GM12878 (cell line): ENCODE data around the gene FBLIM1. TPM values are rescaled to one million over a fixed set of nuclear protein-coding genes. Genes with fewer than 3 reads are reported as not detected.

ENCODE experiments used
- ZNF24 ChIP-seq: fragments of 450-650 bp; IDR thresholded peaks from 2 replicates; pipeline ENCODE4 v1.6.1; 2017; ENCODE audit warnings: antibody characterized with exemption, mild to moderate bottlenecking
- polyA plus RNA-seq, 11 experiments: library from polyadenylated mRNA; depleted of rRNA in 4 of 11; unstranded in 6 of 11; stranded (reverse) in 5 of 11; fragments of >200 nt; fragmentation: Nextera tagmentation in 4 of 11; fragmentation: Illumina TruSeq in 1 of 11; extraction: Ambion mirVana in 4 of 11; extraction: Trizol in 1 of 11; gene quantifications; 1 replicate in 1 of 11; 2 replicates in 10 of 11; pipeline versions ENCODE4 v1.2.1 to v1.2.3, GENCODE V29; 2011 to 2016; ENCODE audit warnings: inconsistent platforms in 2 of 11, missing spikeins in 2 of 11, low read depth in 1 of 11
- total RNA-seq, 4 experiments: library from RNA; depleted of rRNA in 3 of 4; stranded (reverse); fragments of >200 nt in 3 of 4; fragmentation: Illumina TruSeq in 1 of 4; extraction: Trizol in 1 of 4; gene quantifications; 2 replicates each; pipeline versions ENCODE4 v1.2.1 to v1.2.3, GENCODE V29; 2013 to 2021
- TF ChIP-seq, protein P1 (sequence below): IDR thresholded peaks from 2 replicates; pipeline ENCODE4 v1.6.1; 2011; ENCODE audit warnings: mild to moderate bottlenecking, low read depth, low read length, moderate library complexity; ENCODE audit not compliant: insufficient replicate concordance
- TF ChIP-seq, protein P2 (sequence below): fragments of 450-650 bp; conservative IDR thresholded peaks from 2 replicates; pipeline ENCODE4 v1.6.1; 2017; ENCODE audit warnings: mild to moderate bottlenecking, moderate library complexity
- TF ChIP-seq, protein P3 (sequence below): IDR thresholded peaks from 2 replicates; pipeline ENCODE4 v1.6.1; 2011; ENCODE audit warnings: low read depth, mild to moderate bottlenecking, low read length, moderate library complexity, borderline replicate concordance; ENCODE audit errors: extremely low read depth
- TF ChIP-seq, protein P4 (sequence below): fragments of 450-650 bp; IDR thresholded peaks from 2 replicates; pipeline ENCODE4 v1.6.1; 2017; ENCODE audit warnings: low read depth, mild to moderate bottlenecking, moderate library complexity

Gene FBLIM1
- total and polyA plus RNA-seq, 10 of the 15 experiments (the other 5 are each of a cell fraction or from before 2014, with no cell fraction given): 0.03 to 0.13 TPM; not detected in 8

DNA sequence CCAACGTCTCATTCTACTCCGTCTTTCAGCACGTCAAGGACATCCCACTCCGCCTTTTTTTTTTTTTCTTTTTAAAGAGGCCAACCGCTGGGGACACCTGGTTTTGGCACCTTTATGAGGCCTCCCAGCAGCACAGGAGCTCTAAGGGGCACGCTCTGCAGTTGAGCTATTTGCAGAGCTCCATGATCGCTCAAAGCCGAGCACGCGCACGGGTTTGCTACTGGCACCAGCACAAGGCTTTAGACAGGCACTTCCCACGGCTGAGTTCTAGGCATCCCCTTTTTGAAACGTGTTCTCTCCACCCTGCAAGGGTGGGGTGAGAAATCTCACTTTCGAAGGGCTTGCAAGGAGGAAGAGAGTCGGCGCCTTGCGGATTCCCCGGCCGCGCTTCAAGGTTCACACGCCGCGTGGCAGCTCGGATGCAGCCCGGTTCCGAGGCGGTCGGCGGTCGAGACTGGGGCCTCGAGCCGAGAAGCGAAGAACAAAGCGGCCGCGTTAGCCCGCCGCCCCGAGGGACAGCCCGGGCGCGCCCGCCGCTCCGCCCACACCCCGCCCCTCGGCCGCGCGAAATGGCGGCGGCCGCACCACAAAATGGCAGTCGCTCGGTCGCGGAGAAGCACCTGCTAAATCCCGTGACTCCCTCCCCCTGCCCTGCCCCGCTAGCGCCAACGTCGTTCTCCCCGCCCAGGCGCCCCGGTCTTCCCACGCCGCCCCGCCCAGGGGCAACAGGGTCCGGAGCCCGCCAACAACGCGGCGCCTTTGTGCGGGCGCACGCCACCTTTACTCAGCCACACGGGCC lies 76.0 kb downstream of the FBLIM1 start (continued):
- TF ChIP-seq, protein P1, sequence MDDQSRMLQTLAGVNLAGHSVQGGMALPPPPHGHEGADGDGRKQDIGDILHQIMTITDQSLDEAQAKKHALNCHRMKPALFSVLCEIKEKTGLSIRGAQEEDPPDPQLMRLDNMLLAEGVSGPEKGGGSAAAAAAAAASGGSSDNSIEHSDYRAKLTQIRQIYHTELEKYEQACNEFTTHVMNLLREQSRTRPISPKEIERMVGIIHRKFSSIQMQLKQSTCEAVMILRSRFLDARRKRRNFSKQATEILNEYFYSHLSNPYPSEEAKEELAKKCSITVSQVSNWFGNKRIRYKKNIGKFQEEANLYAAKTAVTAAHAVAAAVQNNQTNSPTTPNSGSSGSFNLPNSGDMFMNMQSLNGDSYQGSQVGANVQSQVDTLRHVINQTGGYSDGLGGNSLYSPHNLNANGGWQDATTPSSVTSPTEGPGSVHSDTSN: no peak
- TF ChIP-seq, protein P2, sequence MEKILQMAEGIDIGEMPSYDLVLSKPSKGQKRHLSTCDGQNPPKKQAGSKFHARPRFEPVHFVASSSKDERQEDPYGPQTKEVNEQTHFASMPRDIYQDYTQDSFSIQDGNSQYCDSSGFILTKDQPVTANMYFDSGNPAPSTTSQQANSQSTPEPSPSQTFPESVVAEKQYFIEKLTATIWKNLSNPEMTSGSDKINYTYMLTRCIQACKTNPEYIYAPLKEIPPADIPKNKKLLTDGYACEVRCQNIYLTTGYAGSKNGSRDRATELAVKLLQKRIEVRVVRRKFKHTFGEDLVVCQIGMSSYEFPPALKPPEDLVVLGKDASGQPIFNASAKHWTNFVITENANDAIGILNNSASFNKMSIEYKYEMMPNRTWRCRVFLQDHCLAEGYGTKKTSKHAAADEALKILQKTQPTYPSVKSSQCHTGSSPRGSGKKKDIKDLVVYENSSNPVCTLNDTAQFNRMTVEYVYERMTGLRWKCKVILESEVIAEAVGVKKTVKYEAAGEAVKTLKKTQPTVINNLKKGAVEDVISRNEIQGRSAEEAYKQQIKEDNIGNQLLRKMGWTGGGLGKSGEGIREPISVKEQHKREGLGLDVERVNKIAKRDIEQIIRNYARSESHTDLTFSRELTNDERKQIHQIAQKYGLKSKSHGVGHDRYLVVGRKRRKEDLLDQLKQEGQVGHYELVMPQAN: peak; percentile 62; the same call in 1 of the 2 replicates
- TF ChIP-seq ZNF24: peak; percentile 73; the same call in 1 of the 2 replicates
- TF ChIP-seq, protein P3, sequence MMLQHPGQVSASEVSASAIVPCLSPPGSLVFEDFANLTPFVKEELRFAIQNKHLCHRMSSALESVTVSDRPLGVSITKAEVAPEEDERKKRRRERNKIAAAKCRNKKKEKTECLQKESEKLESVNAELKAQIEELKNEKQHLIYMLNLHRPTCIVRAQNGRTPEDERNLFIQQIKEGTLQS: no peak
- TF ChIP-seq, protein P4, sequence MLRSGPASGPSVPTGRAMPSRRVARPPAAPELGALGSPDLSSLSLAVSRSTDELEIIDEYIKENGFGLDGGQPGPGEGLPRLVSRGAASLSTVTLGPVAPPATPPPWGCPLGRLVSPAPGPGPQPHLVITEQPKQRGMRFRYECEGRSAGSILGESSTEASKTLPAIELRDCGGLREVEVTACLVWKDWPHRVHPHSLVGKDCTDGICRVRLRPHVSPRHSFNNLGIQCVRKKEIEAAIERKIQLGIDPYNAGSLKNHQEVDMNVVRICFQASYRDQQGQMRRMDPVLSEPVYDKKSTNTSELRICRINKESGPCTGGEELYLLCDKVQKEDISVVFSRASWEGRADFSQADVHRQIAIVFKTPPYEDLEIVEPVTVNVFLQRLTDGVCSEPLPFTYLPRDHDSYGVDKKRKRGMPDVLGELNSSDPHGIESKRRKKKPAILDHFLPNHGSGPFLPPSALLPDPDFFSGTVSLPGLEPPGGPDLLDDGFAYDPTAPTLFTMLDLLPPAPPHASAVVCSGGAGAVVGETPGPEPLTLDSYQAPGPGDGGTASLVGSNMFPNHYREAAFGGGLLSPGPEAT: peak; percentile 83
